Endothelial cell (in vitro differentiated cells): ENCODE results near the gene POM121L2. TPM values are rescaled to one million over a fixed set of nuclear protein-coding genes. Genes with fewer than 3 reads are reported as not detected.
A peak's percentile ranks its signal among the peaks of the same experiment; 100 is the strongest.

Source experiments
- DNase-seq: peaks from one replicate; pipeline ENCODE4 v3.0.0; 2021; ENCODE audit warnings: low spot score
- H3K27ac Mint-ChIP-seq: one replicate; pipeline ENCODE4 v1.8.0; 2021; ENCODE audit warnings: mixed read lengths, inconsistent platforms; ENCODE audit not compliant: unreplicated experiment
- H3K27me3 Mint-ChIP-seq: one replicate; pipeline ENCODE4 v1.8.0; 2021; ENCODE audit warnings: mild to moderate bottlenecking, moderate library complexity, mixed read lengths, inconsistent platforms; ENCODE audit not compliant: unreplicated experiment
- H3K36me3 Mint-ChIP-seq: one replicate; pipeline ENCODE4 v1.8.0; 2021; ENCODE audit warnings: mild to moderate bottlenecking, low read depth, mixed read lengths, inconsistent platforms; ENCODE audit not compliant: unreplicated experiment
- H3K4me1 Mint-ChIP-seq: one replicate; pipeline ENCODE4 v1.8.0; 2021; ENCODE audit warnings: mild to moderate bottlenecking, mixed read lengths, inconsistent platforms; ENCODE audit not compliant: unreplicated experiment
- H3K4me3 Mint-ChIP-seq: one replicate; pipeline ENCODE4 v1.8.0; 2021; ENCODE audit warnings: mild to moderate bottlenecking, mixed read lengths, inconsistent platforms; ENCODE audit not compliant: unreplicated experiment
- H3K9me3 Mint-ChIP-seq: one replicate; pipeline ENCODE4 v1.8.0; 2021; ENCODE audit warnings: mixed read lengths, inconsistent platforms; ENCODE audit not compliant: unreplicated experiment
- total RNA-seq: library from RNA; stranded (reverse); fragmentation: NEBNext Ultra II Directional; extraction: Animal tissue kit (Norgen Biotek cat#: 25700); gene quantifications from one replicate; pipeline ENCODE4 v1.2.1, GENCODE V29; 2021; ENCODE audit not compliant: unreplicated experiment
- TF ChIP-seq, protein P1 (sequence below): fragments of 200-600 bp; sonication (generic); IDR thresholded peaks from one replicate; pipeline ENCODE4 v1.5.0; 2021; ENCODE audit warnings: antibody characterized with exemption; ENCODE audit not compliant: unreplicated experiment

Gene POM121L2
- total RNA-seq, 1 donor from 2014 or later: 1.3 TPM

DNA sequence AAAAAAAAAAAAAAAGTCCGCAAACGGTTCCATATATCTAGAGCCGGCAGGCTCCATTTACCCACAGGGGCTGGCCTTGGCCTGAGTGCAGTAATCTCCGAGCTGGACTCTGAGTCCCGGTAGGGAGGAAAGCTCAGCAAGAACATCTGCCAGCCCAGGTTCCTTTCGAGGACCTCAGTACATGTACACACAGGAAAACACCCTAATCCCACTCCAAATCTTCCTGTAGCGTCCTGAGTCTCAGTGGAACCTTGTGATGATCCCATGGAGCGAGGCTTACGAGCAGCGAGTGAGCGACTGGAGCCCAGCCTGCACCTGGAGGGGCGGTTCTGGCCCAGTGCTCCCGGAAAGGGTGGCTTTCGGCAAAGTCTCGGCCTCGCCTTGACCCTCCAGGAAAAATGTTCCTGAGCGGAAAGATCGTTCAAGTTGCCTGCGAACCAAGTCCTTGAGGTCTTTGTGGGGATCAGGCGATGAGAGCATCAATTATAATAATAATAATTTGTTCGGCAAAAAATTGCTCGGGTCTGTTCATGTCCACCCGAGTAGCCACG is 32.5 kb downstream of the POM121L2 start:
- Mint-ChIP-seq H3K9me3 (no peaks in the 10 kb centered on the region), H3K4me3 (peak overlapping the region; percentile 91), H3K27ac (peak overlapping the region; percentile 86), H3K27me3 (peaks cover 17% of the 10 kb centered on the region), H3K4me1 (peaks cover 19% of the 10 kb centered on the region), H3K36me3 (no peaks in the 10 kb centered on the region)
- TF ChIP-seq, protein P1, sequence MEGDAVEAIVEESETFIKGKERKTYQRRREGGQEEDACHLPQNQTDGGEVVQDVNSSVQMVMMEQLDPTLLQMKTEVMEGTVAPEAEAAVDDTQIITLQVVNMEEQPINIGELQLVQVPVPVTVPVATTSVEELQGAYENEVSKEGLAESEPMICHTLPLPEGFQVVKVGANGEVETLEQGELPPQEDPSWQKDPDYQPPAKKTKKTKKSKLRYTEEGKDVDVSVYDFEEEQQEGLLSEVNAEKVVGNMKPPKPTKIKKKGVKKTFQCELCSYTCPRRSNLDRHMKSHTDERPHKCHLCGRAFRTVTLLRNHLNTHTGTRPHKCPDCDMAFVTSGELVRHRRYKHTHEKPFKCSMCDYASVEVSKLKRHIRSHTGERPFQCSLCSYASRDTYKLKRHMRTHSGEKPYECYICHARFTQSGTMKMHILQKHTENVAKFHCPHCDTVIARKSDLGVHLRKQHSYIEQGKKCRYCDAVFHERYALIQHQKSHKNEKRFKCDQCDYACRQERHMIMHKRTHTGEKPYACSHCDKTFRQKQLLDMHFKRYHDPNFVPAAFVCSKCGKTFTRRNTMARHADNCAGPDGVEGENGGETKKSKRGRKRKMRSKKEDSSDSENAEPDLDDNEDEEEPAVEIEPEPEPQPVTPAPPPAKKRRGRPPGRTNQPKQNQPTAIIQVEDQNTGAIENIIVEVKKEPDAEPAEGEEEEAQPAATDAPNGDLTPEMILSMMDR: no peak
- peak; percentile 12 for DNase-seq

DNA sequence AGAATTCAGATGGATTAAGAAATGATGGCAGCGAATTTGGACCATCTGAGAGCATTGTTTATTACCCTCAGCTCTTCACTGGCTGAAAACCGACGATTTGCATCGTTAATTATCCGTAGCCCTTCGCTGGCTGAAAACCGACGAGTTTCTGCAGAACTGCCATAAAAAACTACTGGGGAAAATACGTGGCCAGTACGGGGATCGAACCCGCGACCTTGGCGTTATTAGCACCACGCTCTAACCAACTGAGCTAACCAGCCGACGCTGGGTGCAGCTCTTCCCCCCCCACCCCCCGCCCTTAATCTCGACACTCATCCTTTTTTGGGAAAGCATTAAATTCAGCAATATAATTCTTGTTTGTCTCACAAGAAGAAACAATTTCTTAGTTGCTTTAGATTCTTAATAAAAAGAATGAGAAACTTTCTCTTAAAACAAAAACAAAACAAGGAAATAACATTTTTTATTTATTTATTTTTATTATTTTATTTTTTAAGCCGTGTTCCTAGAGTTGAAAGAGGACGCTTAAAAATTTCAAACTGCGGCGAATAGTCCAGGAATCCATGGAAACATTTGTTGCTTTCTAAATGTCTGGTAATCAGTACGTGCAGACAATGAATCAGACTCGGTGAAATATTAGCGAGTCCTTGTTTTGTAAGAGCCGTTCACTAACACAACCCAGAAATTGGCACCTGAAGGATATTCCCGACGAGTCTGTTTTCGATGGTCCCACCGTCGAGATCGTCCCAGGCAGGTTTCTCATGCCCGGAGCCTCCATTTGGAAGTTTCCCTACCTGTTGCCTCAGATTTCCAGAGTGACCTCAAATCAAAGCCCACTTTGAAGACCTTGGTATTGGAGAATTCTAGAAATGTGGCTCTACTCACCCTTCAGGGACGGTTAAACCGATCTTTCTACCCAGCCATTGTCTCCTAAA is 36.8 kb downstream of the POM121L2 start:
- no peak for DNase-seq
- H3K4me1 Mint-ChIP-seq: peaks cover 12% of the 10 kb centered on the region
- TF ChIP-seq, protein P1: no peak
- H3K36me3 Mint-ChIP-seq: no peaks in the 10 kb centered on the region
- H3K27me3 Mint-ChIP-seq: peaks cover 11% of the 10 kb centered on the region
- H3K9me3 Mint-ChIP-seq: no peaks in the 10 kb centered on the region
- H3K4me3 Mint-ChIP-seq: no peak overlapping the region
- no peak overlapping the region for H3K27ac Mint-ChIP-seq

DNA sequence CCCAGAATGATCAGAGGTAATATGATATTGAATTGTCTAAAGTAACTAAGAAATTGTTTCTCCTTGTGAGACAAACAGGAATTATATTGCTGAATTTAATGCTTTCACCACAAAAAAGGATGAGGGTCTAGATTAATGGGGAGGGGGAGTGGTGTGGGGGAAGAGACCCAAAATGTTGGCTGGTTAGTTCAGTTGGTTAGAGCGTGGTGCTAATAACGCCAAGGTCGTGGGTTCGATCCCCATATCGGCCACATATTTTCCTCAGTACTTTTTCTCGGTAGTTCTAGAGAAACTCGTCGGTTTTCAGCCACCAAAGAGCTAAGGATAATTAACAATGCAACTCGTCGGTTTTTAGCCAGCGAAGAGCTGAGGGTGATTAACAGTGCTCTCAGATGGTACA is 38.3 kb downstream of the POM121L2 start:
- TF ChIP-seq, protein P1: no peak
- no peaks in the 10 kb centered on the region for H3K9me3 Mint-ChIP-seq
- no peak for DNase-seq
- peaks cover 6% of the 10 kb centered on the region for H3K27me3 Mint-ChIP-seq
- peaks cover 3% of the 10 kb centered on the region for H3K4me1 Mint-ChIP-seq
- H3K27ac Mint-ChIP-seq: no peak overlapping the region
- H3K4me3 Mint-ChIP-seq: no peak overlapping the region
- H3K36me3 Mint-ChIP-seq: no peaks in the 10 kb centered on the region

DNA sequence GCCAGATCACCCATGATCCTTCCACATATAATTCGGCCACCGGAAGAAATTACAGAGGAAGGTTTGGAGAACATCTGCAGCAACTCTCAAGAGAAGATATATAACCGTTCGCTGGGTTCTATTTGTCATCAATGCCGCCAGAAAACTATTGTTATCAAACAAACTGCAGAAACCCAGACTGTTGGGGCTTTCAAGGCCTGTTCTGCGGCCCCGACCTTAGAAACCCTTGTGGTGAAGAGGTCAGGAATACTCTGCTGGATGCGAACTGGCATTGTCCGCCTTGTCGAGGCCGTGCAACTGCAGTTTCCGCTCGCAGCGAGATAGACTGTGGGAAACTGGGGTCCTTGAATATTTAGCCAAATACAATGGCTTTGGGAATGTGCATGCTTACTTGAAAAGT is 43.3 kb downstream of the POM121L2 start:
- Mint-ChIP-seq H3K27me3 (no peaks in the 10 kb centered on the region), H3K4me3 (no peak overlapping the region)

More for the DNA sequence above, 43.3 kb downstream of the POM121L2 start:
- TF ChIP-seq, protein P1: no peak
- Mint-ChIP-seq H3K4me1 (no peaks in the 10 kb centered on the region), H3K27ac (no peak overlapping the region), H3K9me3 (no peaks in the 10 kb centered on the region), H3K36me3 (no peaks in the 10 kb centered on the region)
- DNase-seq: no peak
